Activated T-helper 17 cell treated with anti-CD3 and anti-CD28 coated beads, Interleukin-2, amount 50 U/mL, for 72 hours (primary cell): ENCODE results near the gene DUS1L. TPM values are rescaled to one million over a fixed set of nuclear protein-coding genes. Genes with fewer than 3 reads are reported as not detected.

Experiments
- ATAC-seq: fragments of 150-1000 bp; cut with Tn5 transposase; replicated peaks from 2 replicates; pipeline ENCODE4 v1.10.0; 2021; ENCODE audit warnings: mild to moderate bottlenecking, moderate library complexity
- H3K27ac Mint-ChIP-seq: one replicate; pipeline ENCODE4 v1.8.0; 2022; ENCODE audit warnings: mixed read lengths
- H3K27me3 Mint-ChIP-seq: one replicate; pipeline ENCODE4 v1.8.0; 2022; ENCODE audit warnings: mixed read lengths
- H3K36me3 Mint-ChIP-seq: one replicate; pipeline ENCODE4 v1.8.0; 2022; ENCODE audit warnings: low read depth, mild to moderate bottlenecking, mixed read lengths
- H3K4me1 Mint-ChIP-seq: one replicate; pipeline ENCODE4 v1.8.0; 2022; ENCODE audit warnings: mixed read lengths
- H3K4me3 Mint-ChIP-seq: one replicate; pipeline ENCODE4 v1.8.0; 2022; ENCODE audit warnings: mild to moderate bottlenecking, mixed read lengths
- H3K9me3 Mint-ChIP-seq: one replicate; pipeline ENCODE4 v1.8.0; 2022; ENCODE audit warnings: mixed read lengths
- total RNA-seq, 2 donors: library from RNA; stranded (reverse); gene quantifications; one replicate each; pipeline ENCODE4 v1.2.3, GENCODE V29; 2022

Gene DUS1L
- total RNA-seq, 2 donors from 2014 or later = 59.7 to 129 TPM

DNA sequence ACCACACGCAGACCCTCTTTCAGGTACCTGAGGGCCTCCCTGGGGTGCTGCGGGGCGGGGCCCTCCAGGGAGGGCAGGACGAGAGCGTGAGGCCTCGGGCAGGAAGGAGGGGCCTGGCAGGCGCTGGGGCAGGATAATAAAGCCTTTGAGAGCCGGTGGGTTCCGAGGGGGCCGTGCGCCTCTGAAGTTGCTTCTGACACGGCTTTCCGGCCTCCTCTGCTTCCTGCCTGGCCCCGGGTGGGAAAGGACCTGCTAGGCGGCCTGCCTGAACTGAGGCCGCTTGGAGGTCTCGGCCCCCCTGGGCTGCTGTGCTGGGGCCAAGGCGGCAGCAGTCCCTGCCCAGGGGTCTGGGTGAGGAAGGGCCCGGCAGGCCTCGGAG is 53.4 kb downstream of the DUS1L start:
- no peaks in the 10 kb centered on the region for H3K27me3 Mint-ChIP-seq
- no peak overlapping the region for H3K27ac Mint-ChIP-seq
- no peak for ATAC-seq
- H3K4me3 Mint-ChIP-seq = no peak overlapping the region
- no peaks in the 10 kb centered on the region for H3K36me3 Mint-ChIP-seq
- no peaks in the 10 kb centered on the region for H3K9me3 Mint-ChIP-seq
- no peaks in the 10 kb centered on the region for H3K4me1 Mint-ChIP-seq

DNA sequence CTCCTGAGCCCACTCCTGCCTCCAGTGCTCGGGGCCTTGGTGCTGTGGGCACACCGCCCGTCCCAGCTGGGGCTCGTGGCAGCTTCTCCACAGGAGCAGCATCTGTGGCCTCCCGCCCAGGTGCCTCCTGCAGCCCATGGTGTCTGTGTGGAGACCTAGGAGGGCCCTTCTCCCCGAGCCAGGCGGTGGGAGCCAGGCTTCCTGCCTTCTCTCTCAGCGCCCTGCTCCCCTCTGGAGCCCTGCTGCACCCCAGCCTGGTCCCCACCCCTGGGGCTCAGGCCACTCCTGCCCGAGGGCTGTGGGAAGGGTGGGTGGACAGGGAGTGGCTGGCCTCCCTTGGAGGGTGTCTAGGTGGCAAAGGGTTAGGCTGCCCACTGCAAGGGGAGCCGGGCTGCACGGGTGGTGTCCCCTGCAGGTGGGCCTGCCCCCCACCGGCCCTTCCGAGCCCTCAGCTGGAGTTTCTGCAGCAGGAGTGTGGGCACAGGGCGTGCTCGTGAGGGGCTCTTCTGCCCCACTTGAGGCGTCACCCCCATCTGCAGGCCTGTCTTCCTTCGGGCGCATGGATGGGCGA is 53.9 kb downstream of the DUS1L start:
- Mint-ChIP-seq H3K27ac (no peak overlapping the region), H3K4me3 (no peak overlapping the region), H3K4me1 (no peaks in the 10 kb centered on the region), H3K9me3 (no peaks in the 10 kb centered on the region), H3K27me3 (no peaks in the 10 kb centered on the region), H3K36me3 (no peaks in the 10 kb centered on the region)
- no peak for ATAC-seq

DNA sequence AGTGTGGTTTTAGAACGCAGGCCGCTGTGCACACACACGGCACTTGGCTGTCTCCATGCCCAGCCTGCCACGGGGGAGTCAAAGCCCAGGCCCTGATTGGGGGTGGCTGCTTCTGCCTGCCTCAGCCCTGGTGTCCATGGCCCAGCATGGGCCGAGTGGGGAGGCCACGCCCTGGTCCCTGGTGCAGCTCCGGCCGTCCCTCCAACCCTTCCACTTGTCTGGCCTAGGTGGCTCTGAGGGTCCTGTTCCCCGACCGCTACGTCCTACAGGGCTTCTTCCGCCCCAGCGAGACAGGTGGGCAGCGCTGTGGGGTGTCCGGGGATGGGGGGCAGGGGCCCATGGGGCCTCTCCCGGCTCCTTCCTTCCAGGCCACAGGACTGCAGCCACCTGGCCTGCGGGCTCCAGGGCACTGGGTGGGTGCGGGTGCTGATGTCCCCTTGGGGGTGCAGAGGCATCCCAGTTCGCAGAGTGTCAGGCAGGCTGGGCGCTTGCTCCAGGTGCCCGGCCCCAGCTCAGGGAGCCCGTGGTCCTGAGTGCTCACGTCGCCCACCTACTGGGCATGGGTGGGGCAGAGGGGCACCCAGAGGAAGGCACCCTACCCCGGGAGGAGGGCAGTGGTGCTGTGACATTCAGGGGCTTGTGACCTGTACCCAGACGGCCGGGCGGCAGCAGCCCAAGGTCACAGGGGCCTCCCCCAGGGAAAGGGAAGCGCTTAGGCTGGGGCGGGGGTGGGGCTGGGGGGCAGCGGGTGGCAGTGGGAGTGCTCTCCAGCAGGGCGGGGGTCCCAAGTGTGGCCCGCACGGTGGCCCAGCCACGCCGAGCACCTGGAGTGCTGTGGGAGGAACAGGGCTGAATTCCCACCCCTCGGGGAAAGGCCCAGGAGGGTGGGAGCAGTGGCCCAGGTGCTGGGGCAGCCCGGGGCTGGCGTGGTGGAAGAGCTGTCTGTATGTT is 54.8 kb downstream of the DUS1L start:
- H3K36me3 Mint-ChIP-seq = no peaks in the 10 kb centered on the region
- no peaks in the 10 kb centered on the region for H3K4me1 Mint-ChIP-seq
- H3K27ac Mint-ChIP-seq = no peak overlapping the region
- ATAC-seq = no peak
- no peaks in the 10 kb centered on the region for H3K27me3 Mint-ChIP-seq
- H3K9me3 Mint-ChIP-seq = no peaks in the 10 kb centered on the region
- H3K4me3 Mint-ChIP-seq = no peak overlapping the region

DNA sequence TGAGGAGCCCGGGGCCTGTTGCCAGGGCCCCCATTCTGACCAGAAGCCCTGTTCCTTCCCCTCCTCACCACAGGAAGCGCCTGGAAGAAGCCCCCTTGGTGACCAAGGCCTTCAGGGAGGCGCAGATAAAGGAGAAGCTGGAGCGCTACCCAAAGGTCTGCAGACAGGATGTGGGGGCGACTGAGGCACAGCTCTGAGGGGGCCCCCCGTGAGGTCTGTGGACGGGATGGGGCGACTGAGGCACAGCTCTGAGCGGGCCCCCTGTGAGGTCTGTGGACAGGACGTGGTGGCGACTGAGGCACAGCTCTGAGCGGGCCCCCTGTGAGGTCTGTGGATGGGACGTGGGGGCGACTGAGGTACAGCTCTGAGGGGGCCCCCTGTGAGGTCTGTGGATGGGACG is 56.2 kb downstream of the DUS1L start:
- Mint-ChIP-seq H3K4me3 (no peak overlapping the region), H3K4me1 (no peaks in the 10 kb centered on the region), H3K27ac (no peak overlapping the region), H3K9me3 (no peaks in the 10 kb centered on the region), H3K27me3 (no peaks in the 10 kb centered on the region), H3K36me3 (no peaks in the 10 kb centered on the region)
- no peak for ATAC-seq

DNA sequence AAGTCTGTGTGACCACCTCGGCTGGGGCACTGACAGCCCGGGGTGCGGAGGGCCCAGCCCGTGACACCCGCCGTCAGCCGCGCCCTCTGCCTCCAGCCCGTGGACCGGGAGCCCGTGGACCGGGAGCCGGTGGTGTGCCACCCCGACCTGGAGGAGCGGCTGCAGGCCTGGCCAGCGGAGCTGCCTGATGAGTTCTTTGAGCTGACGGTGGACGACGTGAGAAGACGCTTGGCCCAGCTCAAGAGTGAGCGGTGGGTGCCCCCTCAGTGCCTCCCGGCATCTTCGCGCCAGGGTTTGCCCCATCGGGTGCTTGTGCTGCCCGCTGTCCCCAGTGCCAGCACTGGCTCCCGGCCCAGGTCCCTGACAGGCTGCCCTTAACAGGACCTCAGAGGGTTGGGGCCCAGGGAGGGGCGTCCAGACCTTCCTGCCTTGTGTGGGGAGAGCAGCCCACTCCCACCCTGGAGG is 56.6 kb downstream of the DUS1L start:
- no peak overlapping the region for H3K4me3 Mint-ChIP-seq
- no peak for ATAC-seq
- no peaks in the 10 kb centered on the region for H3K36me3 Mint-ChIP-seq
- H3K4me1 Mint-ChIP-seq = no peaks in the 10 kb centered on the region
- no peak overlapping the region for H3K27ac Mint-ChIP-seq
- H3K27me3 Mint-ChIP-seq = no peaks in the 10 kb centered on the region
- H3K9me3 Mint-ChIP-seq = no peaks in the 10 kb centered on the region

DNA sequence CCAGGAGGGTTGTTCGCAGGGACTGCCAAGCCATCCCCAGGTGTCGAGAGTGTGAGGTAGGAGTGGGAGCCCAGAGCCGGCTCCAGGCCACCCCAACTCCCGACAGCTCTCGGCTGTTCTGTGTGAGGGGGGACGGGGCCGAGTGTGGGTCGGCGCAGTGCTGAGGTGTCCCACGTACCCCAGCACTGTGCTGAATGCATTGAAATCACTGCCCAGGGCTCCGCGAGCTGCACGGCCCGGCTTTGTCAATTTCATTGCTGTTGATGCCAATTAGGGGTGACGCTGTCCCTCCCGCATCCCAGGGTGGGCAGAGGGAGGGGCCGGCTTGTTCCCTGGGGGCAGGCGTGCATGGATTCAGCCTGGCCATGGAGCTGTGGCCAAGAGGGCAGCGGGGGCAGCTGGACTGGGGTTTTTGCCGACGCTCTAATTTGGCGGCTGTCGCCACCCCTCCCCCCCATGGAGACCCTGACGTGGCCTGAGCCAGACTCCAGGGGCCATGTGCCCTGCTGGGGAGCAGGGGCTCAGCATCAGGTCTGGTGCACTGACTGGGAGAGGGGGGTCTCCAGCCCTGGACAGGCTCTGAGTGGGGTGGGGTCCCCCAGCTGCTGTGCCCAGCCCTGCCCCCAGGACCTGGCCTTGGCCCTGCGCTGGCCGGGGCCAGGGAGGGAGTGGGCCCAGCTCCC is 57.2 kb downstream of the DUS1L start:
- H3K27me3 Mint-ChIP-seq = no peaks in the 10 kb centered on the region
- no peaks in the 10 kb centered on the region for H3K4me1 Mint-ChIP-seq
- no peaks in the 10 kb centered on the region for H3K36me3 Mint-ChIP-seq
- H3K4me3 Mint-ChIP-seq = no peak overlapping the region
- ATAC-seq = no peak
- H3K9me3 Mint-ChIP-seq = no peaks in the 10 kb centered on the region
- H3K27ac Mint-ChIP-seq = no peak overlapping the region

Other genes with a start within 250 kb of the DUS1L start
- 10 to 100 TPM; 45.7 to 94.4 TPM for gene MCRIP1, start 232.5 kb downstream of the DUS1L start, total RNA-seq
- gene PPP1R27, start 230.8 kb downstream of the DUS1L start, total RNA-seq = not detected
- gene P4HB, start 205.3 kb downstream of the DUS1L start, total RNA-seq = 100 to 1,000 TPM; 506 to 602 TPM
- gene ARHGDIA, start 194.5 kb downstream of the DUS1L start, total RNA-seq = 100 to 1,000 TPM; 384 to 814 TPM
- 100 to 1,000 TPM; 103 to 251 TPM for gene ALYREF, start 174.2 kb downstream of the DUS1L start, total RNA-seq
- gene ANAPC11, start 174.1 kb downstream of the DUS1L start, total RNA-seq = 100 to 1,000 TPM; 103 to 123 TPM
- under 1 TPM; 0.17 to 0.53 TPM for gene NPB, start 163.6 kb downstream of the DUS1L start, total RNA-seq
- 10 to 100 TPM; 10.1 to 26.8 TPM for gene PCYT2, start 154.4 kb downstream of the DUS1L start, total RNA-seq
- gene SIRT7, start 147.6 kb downstream of the DUS1L start, total RNA-seq = 10 to 100 TPM; 41.3 to 47.5 TPM
- 10 to 100 TPM; 28.9 to 32.6 TPM for gene MAFG, start 138.1 kb downstream of the DUS1L start, total RNA-seq
- gene PYCR1, start 128.5 kb downstream of the DUS1L start, total RNA-seq = 10 to 100 TPM; 25.1 to 40.6 TPM
- not detected for gene MYADML2, start 118.6 kb downstream of the DUS1L start, total RNA-seq
- gene NOTUM, start 104.6 kb downstream of the DUS1L start, total RNA-seq = 1 to 10 TPM in 1 of 2 donors, under 1 TPM in 1; 0.17 to 6.8 TPM
- gene ASPSCR1, start 88.2 kb downstream of the DUS1L start, total RNA-seq = 10 to 100 TPM; 22.3 to 30.3 TPM
- 100 to 1,000 TPM in 1 of 2 donors, 10 to 100 TPM in 1; 66.1 to 102 TPM for gene CENPX, start 42.9 kb downstream of the DUS1L start, total RNA-seq
- 10 to 100 TPM; 14.0 to 23.9 TPM for gene LRRC45, start 42.5 kb downstream of the DUS1L start, total RNA-seq
- gene RAC3, start 34.1 kb downstream of the DUS1L start, total RNA-seq = 1 to 10 TPM; 6.6 to 7.7 TPM
- gene DCXR, start 28.1 kb downstream of the DUS1L start, total RNA-seq = 10 to 100 TPM; 63.1 to 91.0 TPM
- 10 to 100 TPM; 21.1 to 25.2 TPM for gene RFNG, start 14.0 kb downstream of the DUS1L start, total RNA-seq
- 10 to 100 TPM; 46.2 to 97.2 TPM for gene GPS1, start 13.9 kb downstream of the DUS1L start, total RNA-seq
- gene FASN, start 32.4 kb upstream of the DUS1L start, total RNA-seq = 100 to 1,000 TPM; 109 to 242 TPM
- gene CCDC57, start 147.0 kb upstream of the DUS1L start, total RNA-seq = 10 to 100 TPM; 36.9 to 37.7 TPM
- 100 to 1,000 TPM; 167 to 309 TPM for gene SLC16A3, start 163.2 kb upstream of the DUS1L start, total RNA-seq
- gene CSNK1D, start 207.9 kb upstream of the DUS1L start, total RNA-seq = 100 to 1,000 TPM; 140 to 142 TPM